ENCODE measurements around the gene ARMS2.

The ARMS2 gene

DNA sequence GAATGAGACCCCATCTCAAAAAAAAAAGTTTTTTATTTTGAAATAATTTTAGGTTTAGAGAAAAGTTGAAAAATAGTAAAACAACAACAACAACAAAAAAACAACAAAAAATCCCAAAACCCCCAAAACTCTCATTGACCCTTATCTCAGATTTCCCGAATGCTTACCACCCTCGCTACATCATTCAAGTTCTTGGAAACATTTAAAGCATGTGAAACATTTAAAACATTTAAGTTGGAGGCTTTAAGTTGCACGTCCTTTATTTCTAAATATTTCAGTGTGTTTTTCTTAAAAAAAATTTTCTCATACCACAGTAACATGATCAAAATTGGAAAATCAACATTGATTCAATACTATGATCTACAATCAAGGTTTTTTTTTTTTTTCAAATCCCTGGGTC lies 382 bp upstream of the ARMS2 start:
- DNase-seq: no peak

DNA sequence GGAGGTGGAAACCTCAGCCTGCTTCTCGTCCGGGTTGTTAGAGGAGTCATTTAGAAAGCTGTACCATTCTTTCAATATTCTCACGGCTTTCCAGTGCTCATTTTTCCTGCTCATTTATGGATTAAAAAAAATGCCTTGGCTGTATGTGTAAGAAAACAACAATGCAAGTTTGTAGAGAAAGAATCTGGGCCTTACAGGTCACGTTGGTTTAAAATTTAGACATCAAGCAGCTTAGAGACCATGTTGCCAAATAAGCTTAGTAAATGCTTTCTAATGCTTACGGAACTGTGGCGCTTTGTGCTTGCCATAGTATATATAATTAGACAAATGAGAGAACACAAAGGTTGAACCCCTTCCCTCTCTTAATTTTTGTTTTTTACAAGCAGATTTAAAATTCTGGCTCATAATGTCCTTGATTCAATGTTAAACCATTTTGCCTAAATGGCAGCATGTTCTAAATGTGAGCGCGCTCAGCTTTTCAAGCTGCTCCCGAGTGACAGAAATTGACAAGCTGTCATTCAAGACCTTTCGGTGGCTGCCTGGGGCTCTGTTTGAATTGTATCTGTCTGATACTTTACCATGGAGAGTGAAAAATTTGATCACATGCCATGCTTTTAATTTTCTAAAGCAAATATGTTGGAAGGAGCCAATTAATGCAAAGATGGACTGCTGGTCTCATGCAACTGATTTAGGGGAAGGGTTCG lies 1.1 kb downstream of the ARMS2 start:
- DNase-seq: no peak

DNA sequence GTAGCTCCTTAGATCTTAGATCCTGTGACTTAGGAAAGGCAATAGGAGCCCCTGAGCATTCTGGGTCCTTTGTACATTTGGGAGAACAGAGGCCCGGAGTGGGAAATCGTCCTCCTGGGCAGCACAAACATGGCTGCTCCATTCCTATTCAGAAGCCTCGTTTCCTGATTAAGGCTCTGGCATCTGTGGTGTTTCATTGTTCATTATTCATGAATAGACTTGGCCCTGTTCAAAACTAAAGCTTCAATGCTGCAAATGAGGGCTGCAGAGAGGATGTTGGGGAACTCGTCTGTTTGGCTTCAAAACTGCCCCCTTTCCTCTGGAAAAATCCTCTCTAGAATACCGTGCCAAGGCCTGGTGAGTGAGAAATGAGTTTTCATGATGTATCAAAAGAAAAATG lies 3.5 kb downstream of the ARMS2 start:
- no peak for DNase-seq

DNA sequence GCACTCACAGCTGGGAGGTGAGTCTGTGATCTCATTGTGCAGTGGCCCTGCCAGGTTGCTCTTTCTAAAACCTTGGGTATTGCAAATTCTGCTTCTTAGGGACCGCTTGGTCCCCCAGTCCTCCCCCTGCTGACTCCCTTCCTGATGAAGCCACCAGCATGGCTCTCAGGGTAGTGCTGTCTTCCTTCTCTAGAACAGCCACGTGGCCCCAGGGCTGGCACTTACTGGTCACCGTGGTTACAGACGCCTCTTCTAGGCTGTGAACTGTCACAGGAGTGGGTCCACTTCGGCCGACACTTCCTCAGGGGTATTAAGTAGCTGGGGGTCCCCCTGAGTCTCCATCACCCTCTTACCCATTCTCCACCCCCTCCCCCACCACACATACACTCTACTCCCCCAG lies 4.2 kb downstream of the ARMS2 start:
- DNase-seq: no peak

DNA sequence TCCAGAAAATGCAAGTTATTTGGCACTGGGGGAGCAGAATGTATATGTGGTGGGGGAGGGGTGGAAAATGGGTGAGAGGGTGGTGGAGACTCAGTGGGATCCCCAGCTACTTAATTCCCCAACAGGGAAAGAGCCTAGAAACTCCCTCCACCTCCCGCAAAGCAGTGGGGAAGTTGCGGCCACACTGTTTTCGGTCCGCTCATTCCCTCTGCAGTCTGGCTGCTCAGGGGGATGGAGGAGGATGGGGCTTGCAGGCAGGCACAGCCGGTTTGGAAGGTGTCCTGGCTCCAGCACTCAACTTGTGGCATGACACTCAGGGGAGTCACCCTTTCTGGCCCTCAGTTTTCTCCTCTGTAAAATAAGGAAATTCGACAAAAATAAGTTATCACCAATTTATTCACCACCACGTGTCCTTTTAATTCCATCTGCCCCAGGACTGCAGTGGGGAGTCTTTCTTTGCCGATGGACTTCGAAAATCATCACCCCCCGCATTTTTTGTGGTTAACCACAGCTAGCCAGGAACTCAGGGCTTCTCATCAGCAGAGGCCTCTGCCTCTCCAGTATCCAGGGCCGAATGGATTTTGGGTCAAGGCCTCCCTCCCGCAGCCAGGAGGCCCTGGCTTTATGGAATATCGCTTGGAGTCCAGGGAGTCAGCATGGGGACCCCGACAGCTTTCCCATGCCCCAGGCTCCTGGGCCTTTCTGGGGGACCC lies 5.3 kb downstream of the ARMS2 start:
- no peak for DNase-seq

DNA sequence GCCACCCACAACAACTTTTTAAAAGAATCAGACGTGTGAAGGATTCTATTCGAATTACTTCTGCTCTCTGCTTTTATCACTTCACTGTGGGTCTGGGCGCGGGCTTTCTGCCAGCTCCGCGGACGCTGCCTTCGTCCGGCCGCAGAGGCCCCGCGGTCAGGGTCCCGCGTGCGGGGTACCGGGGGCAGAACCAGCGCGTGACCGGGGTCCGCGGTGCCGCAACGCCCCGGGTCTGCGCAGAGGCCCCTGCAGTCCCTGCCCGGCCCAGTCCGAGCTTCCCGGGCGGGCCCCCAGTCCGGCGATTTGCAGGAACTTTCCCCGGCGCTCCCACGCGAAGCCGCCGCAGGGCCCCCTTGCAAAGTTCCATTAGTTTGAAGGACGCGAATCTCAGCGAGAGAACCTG lies 6.4 kb downstream of the ARMS2 start:
- DNase-seq: no peak

DNA sequence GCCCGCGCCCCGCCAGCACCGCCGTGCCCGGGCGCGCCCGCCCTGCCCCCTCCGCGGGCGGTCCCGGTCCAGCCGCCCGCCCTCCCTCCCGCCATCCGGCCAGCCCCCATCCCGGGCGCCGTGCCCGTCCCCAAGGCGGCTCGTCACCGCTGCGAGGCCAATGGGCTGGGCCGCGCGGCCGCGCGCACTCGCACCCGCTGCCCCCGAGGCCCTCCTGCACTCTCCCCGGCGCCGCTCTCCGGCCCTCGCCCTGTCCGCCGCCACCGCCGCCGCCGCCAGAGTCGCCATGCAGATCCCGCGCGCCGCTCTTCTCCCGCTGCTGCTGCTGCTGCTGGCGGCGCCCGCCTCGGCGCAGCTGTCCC lies 6.9 kb downstream of the ARMS2 start, which contains the start of gene HTRA1:
Gene HTRA1, plus strand, starts transcription at position 187 of the 362 bp plus-strand sequence. Its CDS starts 100 bp downstream, at position 287.
- no peak for DNase-seq

DNA sequence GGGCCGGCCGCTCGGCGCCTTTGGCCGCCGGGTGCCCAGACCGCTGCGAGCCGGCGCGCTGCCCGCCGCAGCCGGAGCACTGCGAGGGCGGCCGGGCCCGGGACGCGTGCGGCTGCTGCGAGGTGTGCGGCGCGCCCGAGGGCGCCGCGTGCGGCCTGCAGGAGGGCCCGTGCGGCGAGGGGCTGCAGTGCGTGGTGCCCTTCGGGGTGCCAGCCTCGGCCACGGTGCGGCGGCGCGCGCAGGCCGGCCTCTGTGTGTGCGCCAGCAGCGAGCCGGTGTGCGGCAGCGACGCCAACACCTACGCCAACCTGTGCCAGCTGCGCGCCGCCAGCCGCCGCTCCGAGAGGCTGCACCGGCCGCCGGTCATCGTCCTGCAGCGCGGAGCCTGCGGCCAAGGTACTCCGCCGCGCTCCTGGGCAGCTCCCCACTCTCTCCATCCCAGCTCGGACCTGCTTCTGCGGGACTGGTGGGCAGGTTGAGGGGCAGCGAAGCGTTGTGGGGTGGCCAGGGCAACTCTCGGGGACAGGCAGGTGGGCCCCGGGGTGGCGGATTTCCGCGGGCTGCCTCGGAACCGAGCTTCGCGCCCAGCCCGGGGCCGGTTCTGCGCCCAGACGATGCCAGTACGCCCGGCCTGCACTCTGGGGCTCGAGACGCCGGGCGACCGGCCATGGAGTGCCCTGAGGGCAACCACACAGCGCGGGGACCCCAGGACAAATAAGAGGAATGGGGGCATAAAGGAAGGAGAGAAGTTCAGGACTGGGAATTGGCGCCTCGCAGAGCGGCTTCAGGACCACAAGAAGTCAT lies 7.5 kb downstream of the ARMS2 start:
- DNase-seq: no peak

DNA sequence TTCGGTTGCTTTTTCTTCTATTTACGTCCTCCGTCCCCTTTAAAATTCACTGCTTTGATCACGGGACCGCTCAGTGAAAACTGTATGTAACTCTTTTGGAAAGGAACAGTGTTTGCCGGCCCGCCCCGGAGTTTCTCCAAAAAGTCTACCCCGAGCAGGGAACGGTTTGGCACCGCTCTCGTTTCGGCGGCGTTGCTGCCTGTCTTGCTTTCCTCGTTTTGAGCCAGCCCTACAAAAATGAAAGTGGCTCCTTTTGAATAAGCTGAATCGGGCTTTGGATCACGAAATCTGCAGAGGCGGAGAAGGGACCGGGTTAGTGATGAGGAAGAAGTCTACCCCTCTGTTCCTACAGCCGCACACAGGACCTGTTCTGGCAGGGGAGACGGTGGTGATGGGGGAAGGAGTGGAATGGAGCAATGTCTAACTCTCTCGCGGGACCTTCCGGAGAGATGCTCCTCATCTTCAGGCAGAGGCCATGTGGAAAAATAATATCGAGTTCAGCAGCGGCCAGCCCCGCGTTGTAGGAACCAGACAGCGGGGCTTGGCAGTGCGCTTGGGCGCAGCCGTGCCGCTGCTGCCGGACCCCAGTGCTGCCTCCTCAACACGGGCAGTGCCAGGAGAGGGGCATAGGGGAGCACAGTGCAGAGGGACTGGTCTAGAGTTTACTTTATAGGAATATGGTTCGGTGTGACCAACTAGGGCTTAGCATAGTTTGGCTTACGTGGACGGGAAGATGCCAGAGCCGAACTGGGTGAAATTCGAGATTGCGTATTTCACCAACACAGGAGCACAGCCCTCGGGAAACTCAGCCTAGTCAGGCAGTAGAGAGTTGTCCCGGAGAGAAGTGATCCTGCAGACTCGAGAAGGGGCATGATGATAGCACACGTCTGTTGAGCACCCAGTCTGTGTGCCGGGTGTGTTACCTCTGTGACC lies 8.3 kb downstream of the ARMS2 start:
- no peak for DNase-seq

DNA sequence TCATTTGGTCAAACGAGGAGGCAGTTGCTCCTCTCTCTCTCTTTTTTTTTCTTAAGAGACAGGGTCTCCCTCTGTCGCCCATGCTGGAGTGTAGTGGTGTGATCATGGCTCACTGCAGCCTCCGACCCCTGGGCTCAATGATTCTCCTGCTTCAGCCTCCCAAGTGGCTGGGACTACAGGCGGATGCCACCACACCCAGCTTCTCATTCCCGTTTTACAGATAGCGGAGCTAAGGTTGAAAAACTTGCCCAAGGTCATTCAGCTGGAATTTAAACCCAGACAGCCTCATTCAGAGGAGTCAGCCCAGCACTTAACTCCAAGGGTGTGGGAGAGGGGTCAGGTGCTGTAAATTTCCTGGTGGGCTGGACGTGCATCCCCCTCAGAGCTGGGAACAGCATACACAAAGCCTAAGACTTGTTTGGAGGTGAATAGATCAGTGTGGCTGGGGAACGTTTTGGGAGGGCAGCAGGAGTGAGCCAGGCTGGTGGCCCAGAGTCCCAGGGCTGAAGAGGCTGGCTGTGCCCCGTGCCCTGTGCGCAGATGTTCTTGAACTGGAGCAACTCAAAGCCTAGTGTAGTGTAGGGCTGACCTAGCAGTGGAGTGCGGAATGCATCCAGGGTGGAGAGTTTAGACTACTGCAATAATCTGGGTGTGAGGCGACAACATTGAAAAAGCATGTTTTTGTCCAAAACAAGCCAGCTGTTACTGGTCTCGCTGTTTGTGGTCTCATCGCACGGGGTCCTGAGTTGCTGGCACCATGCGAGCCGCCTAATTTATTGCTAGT lies 9.2 kb downstream of the ARMS2 start:
- DNase-seq: no peak

DNA sequence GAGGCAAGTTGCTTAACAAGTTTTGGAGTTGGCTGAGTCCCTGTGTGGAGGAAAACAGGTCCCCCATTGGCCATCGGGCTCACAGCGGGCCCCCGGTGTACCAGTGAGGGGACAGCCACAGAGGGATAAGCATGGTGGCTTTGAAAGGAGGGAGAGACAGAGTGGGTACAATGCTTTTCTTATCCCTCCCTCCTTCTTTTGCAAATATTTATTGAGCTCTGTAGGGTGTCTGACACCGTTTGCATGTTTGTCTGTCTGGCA lies 9.7 kb downstream of the ARMS2 start:
- no peak for DNase-seq

DNA sequence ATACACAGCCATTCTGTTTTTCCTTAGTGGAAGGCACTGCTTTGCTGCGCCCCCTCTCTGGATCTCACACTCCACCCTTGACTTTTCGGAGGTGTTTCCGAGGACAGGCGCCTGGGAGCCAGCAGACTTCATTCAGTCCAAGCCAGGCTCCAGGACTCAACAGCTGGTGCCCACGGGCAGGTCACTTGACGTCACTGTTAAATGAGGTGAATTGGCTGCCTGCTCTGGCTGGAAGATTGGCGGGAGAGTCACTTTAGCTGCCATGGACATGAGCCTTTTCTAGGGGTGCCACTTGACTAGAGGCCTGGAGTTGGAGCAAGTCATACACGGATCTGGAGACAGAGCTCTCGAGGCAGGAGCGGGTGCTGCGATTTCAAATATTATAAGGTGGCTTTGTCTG lies 10.1 kb downstream of the ARMS2 start:
- no peak for DNase-seq

DNA sequence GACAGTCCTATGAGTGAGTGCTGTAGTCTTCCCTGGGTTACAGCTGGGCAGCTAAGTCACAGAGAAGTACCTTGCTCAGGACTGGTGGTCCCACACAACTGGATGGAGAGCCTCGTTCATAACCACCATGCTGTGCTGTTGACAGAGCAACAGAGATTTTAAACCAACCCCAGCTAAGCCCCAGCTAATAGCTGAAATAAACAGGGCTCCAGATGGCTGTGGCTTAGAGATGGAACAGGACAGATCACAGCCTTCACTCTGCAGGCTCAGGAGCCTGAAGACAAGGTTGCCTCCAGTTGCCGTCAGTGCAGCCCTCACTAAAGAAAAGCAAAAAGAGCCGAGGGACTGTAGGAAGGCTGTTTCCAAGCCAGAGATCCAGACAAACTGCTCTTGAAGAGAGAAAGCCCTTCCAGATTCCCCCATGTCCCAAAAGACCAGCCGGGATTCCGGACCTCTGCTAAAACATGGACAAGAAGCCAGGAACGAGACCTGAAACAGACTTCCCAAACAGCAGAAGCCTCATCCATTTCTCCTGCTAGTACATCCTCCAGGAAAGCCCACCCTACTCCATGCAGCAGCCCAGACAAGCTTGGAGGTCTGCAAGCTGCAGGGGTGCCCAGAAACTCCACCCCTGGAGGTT lies 11.1 kb downstream of the ARMS2 start:
- no peak for DNase-seq

DNA sequence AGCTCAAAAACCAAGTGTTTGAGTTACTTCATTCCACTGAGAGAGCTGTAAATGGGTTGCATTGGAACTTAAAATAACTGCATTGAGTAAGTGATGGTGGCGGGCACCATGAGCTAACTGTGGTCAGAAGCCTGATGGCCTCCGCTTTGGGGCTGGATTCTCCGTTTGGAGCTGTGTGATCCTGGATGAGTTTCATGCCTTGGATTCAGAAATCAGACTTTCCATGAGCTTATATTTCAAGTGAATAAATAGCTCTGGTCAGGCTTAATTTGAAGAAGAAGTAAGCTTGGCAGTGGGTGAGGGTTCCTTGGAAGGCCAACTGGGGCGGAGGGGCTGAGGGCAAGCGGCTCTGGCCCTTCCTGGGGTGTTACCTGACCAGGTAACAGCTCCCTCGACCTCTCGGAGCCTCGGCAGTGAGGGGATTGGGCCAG lies 12.5 kb downstream of the ARMS2 start:
- DNase-seq: no peak

DNA sequence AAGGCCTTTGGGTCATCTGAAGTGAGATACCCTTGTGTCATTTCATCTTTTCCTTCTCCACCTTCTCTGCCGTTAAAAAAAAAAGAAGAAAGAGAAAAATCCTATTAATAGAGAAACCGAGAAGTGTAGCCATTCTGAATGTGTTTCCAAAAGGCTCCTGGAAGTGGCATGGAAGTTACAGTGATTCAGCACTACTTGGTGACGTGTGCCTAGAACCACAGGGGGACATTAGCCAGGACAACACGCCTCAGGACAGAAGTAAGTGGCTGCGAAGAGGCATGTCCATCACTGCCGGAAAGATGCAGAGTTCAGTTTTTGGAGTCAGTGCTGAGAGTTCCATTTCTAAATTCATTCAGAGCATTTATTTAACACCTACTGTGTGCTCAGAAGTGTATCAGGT lies 13.2 kb downstream of the ARMS2 start:
- no peak for DNase-seq

DNA sequence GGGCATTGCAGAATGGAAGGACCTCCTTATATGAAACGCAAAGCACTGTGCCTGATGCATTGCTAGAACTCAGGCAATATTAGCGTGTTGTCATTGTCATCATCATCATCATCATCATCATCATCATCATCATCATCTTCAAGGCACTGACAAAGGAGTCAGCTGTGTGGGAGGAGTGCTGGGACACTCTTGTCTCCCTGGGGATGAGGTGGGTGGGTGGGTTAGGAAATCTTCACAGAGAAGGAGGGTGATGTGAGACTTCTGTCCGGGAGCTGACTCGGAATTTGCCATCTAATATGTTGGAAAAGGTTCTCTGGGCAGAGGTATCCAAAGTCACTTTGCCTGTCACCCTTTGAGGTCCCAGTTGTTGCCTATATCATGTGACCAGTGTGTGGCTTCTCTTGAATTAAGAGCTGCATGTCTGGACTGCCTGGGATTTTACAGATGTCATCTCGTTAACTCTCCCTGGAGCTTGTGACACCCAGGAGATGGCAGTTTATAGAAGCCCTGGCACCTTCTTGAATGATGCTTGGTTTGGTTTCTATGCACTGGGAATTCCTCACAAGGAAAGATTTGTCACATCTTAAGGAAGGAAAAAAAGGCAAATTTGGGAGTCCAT lies 14.0 kb downstream of the ARMS2 start:
- DNase-seq: no peak

DNA sequence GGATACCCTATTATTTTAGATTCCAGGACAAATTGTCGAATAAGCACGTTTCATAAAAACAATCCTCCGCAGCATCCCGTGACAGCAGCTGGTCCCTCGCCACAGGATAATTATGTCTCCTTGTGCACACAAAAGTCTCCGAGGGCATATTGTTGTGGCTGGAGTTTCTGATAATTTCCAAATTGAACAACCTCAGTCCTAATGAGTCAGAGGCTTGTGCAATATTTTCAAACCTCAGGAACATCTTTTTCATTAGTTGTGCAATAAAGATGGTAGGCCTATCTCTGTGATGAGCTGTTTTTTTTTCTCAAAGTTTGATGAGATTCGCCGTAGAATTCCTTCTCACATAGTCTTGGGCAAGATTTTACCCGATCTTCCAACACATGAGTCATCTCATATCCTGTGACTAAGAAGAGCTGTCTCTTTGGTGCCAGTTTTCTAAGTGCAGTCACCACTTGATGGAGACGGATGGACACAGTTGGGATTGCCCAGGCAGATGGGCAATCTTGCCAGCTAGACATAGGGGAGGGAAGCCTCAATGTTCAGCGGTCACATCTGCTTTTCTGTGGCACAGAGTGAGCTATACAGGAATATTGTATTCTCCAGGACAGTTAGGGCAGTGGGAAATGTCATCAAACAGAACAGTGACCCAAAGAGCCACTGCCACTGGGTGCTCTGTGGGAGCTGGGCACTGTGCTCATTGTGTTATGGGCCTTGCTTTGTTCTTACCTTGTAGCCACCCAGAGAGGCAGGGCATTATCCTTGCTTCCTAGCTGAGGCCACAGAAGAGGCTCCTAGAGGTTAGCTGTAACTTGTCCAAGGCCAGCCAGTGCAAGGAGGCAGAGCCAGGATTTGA lies 14.7 kb downstream of the ARMS2 start:
- no peak for DNase-seq

DNA sequence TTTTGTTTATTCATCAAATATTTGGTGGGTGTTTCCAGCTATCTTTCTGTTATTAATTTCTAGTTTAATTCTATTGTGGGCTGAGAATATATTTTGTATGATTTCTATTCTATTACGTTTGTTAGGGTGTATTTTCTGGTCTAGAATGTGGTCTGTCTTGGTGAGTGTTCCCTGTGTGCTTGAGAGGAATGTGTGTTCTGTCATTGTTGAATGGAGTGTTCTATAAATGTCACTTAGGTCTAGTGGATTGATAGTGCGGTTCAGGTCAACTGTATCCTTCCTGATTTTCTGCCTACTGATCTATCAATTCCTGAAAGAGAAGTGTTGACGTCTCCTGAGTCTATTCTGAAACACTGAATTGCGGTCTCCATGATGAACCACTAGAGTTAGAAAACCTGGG lies 15.4 kb downstream of the ARMS2 start:
- no peak for DNase-seq

DNA sequence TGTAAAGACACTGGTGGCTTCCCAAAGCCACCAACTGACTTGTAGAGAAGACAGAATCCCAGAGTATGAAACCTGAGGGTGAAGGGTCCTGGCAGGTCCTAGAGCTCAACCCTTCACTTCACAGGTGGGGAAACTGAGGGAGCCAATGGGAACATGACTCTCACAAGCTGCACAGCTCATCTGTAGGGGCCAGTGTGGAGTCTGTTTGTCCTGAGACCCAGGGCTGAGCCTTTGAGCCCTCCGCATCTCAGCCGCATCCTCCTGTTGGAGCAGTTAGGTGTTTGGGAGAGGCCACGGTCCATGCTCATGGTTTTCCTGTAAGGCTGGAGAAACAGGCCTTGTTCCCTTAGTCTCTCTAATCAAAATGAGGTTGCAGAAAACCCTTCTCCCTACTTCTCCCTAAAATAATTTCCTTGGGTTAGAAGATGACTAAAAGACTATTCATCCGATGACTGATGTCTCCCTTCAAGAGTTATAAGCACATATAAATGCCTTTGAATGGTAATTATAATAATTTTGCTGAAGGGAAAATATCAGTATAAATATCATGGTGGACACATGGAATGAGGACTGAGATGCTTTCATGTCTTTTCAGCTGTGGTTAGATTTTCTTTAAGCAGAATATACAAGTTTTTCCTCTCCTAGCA lies 17.2 kb downstream of the ARMS2 start:
- DNase-seq: no peak

DNA sequence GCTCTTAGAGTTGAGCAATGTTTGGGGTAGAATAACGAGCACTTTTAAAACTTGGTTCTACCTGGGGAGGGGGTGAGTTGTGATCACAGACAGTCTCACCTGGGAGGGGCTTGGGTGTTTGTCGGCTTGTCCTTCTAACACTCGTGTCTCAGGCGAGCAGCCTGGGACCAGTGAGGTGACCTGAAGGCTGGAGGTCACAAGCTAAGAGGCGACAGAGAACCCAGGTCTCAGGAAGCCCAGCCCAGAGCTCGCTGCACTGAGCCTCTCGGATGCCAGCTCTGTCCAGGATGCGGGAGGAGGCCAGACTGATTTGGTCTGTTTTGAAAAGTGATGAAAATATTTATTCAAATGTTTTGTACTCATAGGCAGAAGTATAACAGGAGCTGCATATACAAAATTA lies 18.7 kb downstream of the ARMS2 start:
- DNase-seq: no peak

Data from NCI-H1694 (cell line).